Natural killer cell (primary cell): ENCODE data around the gene PRCP. TPM values are rescaled to one million over a fixed set of nuclear protein-coding genes. Genes with fewer than 3 reads are reported as not detected.

Source experiments
- ATAC-seq, 3 donors: fragments of 150-1000 bp in 2 of 3; fragments of 200-7000 bp in 1 of 3; cut with Tn5 transposase; 1 replicate in 1 of 3; 2 replicates in 2 of 3; pipeline ENCODE4 v1.10.0; 2021; ENCODE audit warnings: mild to moderate bottlenecking in 2 of 3, moderate library complexity in 2 of 3
- DNase-seq, 2 donors: peaks; one replicate each; pipeline versions ENCODE4 v3.0.0 to v3.0.0-alpha.2; 2013 to 2021; ENCODE audit warnings: mixed read lengths in 1 of 2
- H3K27ac ChIP-seq: one replicate; pipeline ENCODE4 v1.5.1; 2013; ENCODE audit warnings: mild to moderate bottlenecking, low read length
- H3K27me3 ChIP-seq: one replicate; pipeline ENCODE4 v1.6.1; 2013; ENCODE audit warnings: low read length; ENCODE audit not compliant: control insufficient read depth, insufficient read depth
- H3K36me3 ChIP-seq: one replicate; pipeline ENCODE4 v1.6.1; 2013; ENCODE audit warnings: low read length; ENCODE audit not compliant: control insufficient read depth, insufficient read depth
- H3K4me1 ChIP-seq: one replicate; pipeline ENCODE4 v1.6.1; 2013; ENCODE audit warnings: low read length; ENCODE audit not compliant: control insufficient read depth, insufficient read depth
- H3K4me3 ChIP-seq: one replicate; pipeline ENCODE4 v1.5.1; 2013; ENCODE audit warnings: low read length
- H3K9me3 ChIP-seq: one replicate; pipeline ENCODE4 v1.6.1; 2013; ENCODE audit warnings: low read length; ENCODE audit not compliant: control insufficient read depth, insufficient read depth
- H3K27ac Mint-ChIP-seq, 2 donors: one replicate each; pipeline ENCODE4 v1.8.0; 2022; ENCODE audit warnings: mild to moderate bottlenecking in 2 of 2, mixed read lengths in 2 of 2, moderate library complexity in 1 of 2
- H3K27me3 Mint-ChIP-seq, 2 donors: one replicate each; pipeline ENCODE4 v1.8.0; 2022; ENCODE audit warnings: low read depth in 2 of 2, mixed read lengths in 2 of 2
- H3K36me3 Mint-ChIP-seq: one replicate; pipeline ENCODE4 v1.8.0; 2022; ENCODE audit warnings: mixed read lengths
- H3K4me1 Mint-ChIP-seq, 2 donors: one replicate each; pipeline ENCODE4 v1.8.0; 2022; ENCODE audit warnings: mixed read lengths in 2 of 2
- H3K4me3 Mint-ChIP-seq: one replicate; pipeline ENCODE4 v1.8.0; 2022; ENCODE audit warnings: mild to moderate bottlenecking, moderate library complexity, mixed read lengths
- H3K9me3 Mint-ChIP-seq, 2 donors: one replicate each; pipeline ENCODE4 v1.8.0; 2022; ENCODE audit warnings: mixed read lengths in 2 of 2
- CTCF ChIP-seq: fragments of 200-600 bp; IDR thresholded peaks from one replicate; pipeline ENCODE4 v1.8.0; 2022; ENCODE audit warnings: antibody characterized with exemption
- WGBS: methylation state at CpG from one replicate; pipeline ENCODE4 v1.1.7; 2013; ENCODE audit warnings: missing lambda C conversion rate; ENCODE audit not compliant: insufficient coverage; 5-methylcytosine and 5-hydroxymethylcytosine counted together
- intact Hi-C: fragments of 100-400 bp; cut with micrococcal nuclease; formaldehyde crosslinking; loops from one replicate; pipeline ENCODE4 v1.14.2; 2022
- total RNA-seq, 4 donors: library from RNA; stranded (reverse); fragments of 120-200 nt in 1 of 4; gene quantifications; one replicate each; pipeline versions ENCODE4 v1.2.3 to v1.2.4, GENCODE V29; 2013 to 2022

PRCP gene
- total RNA-seq, 3 donors from 2014 or later (not counting 1 experiment from before 2014, with no cell fraction given) = 28.1 to 30.0 (median 30.0) TPM

DNA sequence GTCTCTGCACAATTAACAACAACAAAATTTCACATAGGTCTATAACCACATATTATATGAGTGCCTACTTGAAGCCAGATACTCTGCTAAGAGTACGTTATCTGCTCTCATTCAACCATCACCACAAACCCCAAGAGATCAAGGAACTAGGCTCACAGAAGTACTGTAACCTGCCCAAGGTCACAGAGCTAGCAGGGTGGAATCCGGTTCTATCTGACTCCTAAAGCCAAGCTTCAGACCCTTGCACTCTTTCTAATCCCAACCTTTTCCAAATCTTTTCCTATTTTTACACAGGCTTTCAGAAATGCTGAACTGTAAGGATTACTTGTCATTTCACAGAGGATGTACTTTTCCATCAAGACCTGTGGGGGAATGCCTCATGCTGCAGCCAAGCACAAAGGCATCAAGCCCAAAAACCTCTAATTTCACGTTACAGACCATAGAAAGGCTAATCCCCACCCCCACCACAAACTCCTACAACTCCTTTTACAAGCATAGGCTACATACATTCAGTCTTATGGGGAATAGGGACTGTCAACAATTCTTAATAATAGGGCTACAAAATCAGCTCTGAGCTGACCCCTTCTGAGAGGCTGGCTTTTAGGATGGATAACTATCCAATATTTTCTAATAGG is 927 bp downstream of the PRCP start:
- Mint-ChIP-seq H3K4me3 (peak overlapping the region; percentile 98), H3K9me3 (no peaks in the 10 kb centered on the region), H3K36me3 (no peaks in the 10 kb centered on the region), H3K27me3 (no peaks in the 10 kb centered on the region), H3K4me1 (peaks cover 50 to 63% of the 10 kb centered on the region in 2 donors), H3K27ac (peak overlapping the region; percentile 97 to 99)
- ATAC-seq (no peak), DNase-seq (peak in 1 of 2 donors; percentile 66)
- H3K27me3 ChIP-seq = no peaks in the 10 kb centered on the region
- peak overlapping the region; percentile 94 for H3K4me3 ChIP-seq
- H3K27ac ChIP-seq = peak overlapping the region; percentile 99
- peaks cover 32% of the 10 kb centered on the region for H3K4me1 ChIP-seq
- no peaks in the 10 kb centered on the region for H3K36me3 ChIP-seq
- H3K9me3 ChIP-seq = no peaks in the 10 kb centered on the region
- intact Hi-C loops = no loop called here
- no peak for TF ChIP-seq CTCF
- 13% methylated on average over 3 of the region's 3 CpGs for WGBS

DNA sequence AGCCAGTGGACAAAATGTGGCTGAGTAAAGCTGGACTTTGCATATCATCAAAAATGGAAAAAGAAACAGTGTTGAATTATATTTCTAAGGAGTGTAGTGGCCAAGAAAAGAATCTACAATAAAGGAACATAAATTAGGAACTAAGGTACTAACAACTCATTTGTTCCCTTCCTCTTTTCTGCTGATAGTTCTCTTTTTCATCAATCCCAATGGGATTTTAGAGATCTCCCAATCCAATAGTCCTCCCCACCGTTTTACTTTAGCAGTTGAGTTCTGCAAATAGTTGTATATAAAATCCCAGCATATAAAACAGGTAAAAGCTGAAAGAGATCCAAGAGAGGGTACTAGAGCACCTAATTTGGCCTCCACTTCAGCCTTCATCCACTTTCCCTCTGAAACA is 2.0 kb downstream of the PRCP start:
- H3K27me3 ChIP-seq = no peaks in the 10 kb centered on the region
- TF ChIP-seq CTCF = no peak
- Mint-ChIP-seq H3K4me3 (no peak overlapping the region), H3K27me3 (no peaks in the 10 kb centered on the region), H3K27ac (no peak overlapping the region), H3K4me1 (peaks cover 50 to 63% of the 10 kb centered on the region in 2 donors), H3K36me3 (no peaks in the 10 kb centered on the region), H3K9me3 (no peaks in the 10 kb centered on the region)
- H3K36me3 ChIP-seq = no peaks in the 10 kb centered on the region
- intact Hi-C loops = no loop called here
- no peak for DNase-seq
- no peaks in the 10 kb centered on the region for H3K9me3 ChIP-seq
- ATAC-seq = no peak
- H3K27ac ChIP-seq = no peak overlapping the region
- 20% methylated on average over 1 of the region's 1 CpG for WGBS
- no peak overlapping the region for H3K4me3 ChIP-seq
- peaks cover 32% of the 10 kb centered on the region for H3K4me1 ChIP-seq

GRCh38 chr11:82896183-82896582 is 4.0 kb downstream of the PRCP start:
- H3K4me1 ChIP-seq = peaks cover 24% of the 10 kb centered on the region
- Mint-ChIP-seq H3K27me3 (no peaks in the 10 kb centered on the region), H3K4me1 (peaks cover 34 to 46% of the 10 kb centered on the region in 2 donors), H3K9me3 (no peaks in the 10 kb centered on the region), H3K27ac (no peak overlapping the region), H3K36me3 (no peaks in the 10 kb centered on the region), H3K4me3 (no peak overlapping the region)
- no peak overlapping the region for H3K27ac ChIP-seq
- ATAC-seq = no peak
- no peaks in the 10 kb centered on the region for H3K9me3 ChIP-seq
- H3K36me3 ChIP-seq = no peaks in the 10 kb centered on the region
- intact Hi-C loops = no loop called here
- WGBS = 95% methylated on average over 5 of the region's 6 CpGs
- no peak for DNase-seq
- TF ChIP-seq CTCF = no peak
- H3K27me3 ChIP-seq = no peaks in the 10 kb centered on the region
- H3K4me3 ChIP-seq = no peak overlapping the region
